Measurements from ENCODE around the gene HLA-F.

The HLA-F gene

DNA sequence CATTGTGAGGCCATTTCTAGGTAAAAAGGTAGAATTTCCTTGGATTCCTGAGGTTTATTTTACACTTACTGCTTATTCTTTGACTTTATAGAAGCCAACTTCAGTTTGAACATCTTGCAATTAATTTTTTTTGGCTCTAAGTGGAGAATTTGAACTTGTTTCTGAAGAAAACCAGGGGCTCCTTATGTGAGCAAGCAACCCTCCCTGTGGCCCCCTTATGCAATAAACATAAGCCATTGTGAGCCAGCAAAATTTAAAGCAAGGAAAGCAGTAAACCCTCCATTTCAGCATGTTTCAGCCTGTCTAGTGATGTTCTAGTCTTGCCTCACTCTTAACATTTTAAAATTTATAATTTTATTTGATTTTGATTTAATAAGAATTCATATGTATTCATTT, 5.6 kb downstream of the HLA-F start:
- no peaks in the 10 kb centered on the region for H4K20me1 ChIP-seq (ENCODE audit: insufficient read depth)
- no peak overlapping the region for H3K4me2 ChIP-seq
- H3K4me1 ChIP-seq (ENCODE audit: low read depth, poor library complexity, severe bottlenecking) = no peaks in the 10 kb centered on the region
- no peak overlapping the region for H2AFZ ChIP-seq (ENCODE audit: low read depth)
- H3K9ac ChIP-seq = no peak overlapping the region
- no peaks in the 10 kb centered on the region for H3K36me3 ChIP-seq (ENCODE audit: insufficient read depth)
- TF ChIP-seq, protein P1, sequence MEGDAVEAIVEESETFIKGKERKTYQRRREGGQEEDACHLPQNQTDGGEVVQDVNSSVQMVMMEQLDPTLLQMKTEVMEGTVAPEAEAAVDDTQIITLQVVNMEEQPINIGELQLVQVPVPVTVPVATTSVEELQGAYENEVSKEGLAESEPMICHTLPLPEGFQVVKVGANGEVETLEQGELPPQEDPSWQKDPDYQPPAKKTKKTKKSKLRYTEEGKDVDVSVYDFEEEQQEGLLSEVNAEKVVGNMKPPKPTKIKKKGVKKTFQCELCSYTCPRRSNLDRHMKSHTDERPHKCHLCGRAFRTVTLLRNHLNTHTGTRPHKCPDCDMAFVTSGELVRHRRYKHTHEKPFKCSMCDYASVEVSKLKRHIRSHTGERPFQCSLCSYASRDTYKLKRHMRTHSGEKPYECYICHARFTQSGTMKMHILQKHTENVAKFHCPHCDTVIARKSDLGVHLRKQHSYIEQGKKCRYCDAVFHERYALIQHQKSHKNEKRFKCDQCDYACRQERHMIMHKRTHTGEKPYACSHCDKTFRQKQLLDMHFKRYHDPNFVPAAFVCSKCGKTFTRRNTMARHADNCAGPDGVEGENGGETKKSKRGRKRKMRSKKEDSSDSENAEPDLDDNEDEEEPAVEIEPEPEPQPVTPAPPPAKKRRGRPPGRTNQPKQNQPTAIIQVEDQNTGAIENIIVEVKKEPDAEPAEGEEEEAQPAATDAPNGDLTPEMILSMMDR (conservative IDR thresholded peaks at IDR 0.05; ENCODE audit: low read depth, low read length) = no peak
- H3K4me3 ChIP-seq (IDR thresholded peaks at IDR 0.05; ENCODE audit: insufficient read depth, low read depth, low read length) = no peak overlapping the region
- no peaks in the 10 kb centered on the region for H3K79me2 ChIP-seq (ENCODE audit: insufficient read depth, low read depth)
- H3K27me3 ChIP-seq (ENCODE audit: insufficient read depth, low read depth) = no peaks in the 10 kb centered on the region
- no peak overlapping the region for H3K27ac ChIP-seq

DNA sequence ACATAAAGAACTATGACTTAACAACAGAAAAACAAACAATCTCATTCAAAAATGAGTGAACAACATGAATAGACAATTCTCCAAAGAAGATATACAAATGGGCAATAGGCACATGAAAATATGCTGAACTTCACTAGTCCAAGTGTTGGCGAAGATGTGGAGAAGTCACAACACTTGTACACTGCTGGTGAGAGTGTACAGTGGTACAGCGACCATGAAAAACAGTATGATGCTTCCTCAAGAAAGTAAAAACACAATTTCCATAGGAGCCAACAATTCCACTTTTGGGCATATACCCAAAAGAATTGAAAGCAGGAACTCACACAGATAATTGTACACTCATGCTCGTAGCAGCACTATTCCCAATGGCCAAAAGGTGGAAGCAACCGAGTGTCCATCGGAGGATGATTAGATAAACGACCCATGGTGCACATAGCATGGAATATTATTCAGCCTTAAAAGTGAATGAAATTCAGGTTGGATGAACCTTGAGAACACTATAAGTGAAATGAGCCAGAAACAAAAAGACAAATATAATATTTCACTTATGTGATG, 6.6 kb downstream of the HLA-F start:
- Histone ChIP-seq H3K36me3 (ENCODE audit: insufficient read depth) (no peaks in the 10 kb centered on the region), H2AFZ (ENCODE audit: low read depth) (no peak overlapping the region), H3K27me3 (ENCODE audit: insufficient read depth, low read depth) (no peaks in the 10 kb centered on the region), H3K4me3 (IDR thresholded peaks at IDR 0.05; ENCODE audit: insufficient read depth, low read depth, low read length) (no peak overlapping the region), H4K20me1 (ENCODE audit: insufficient read depth) (no peaks in the 10 kb centered on the region), H3K9ac (no peak overlapping the region), H3K79me2 (ENCODE audit: insufficient read depth, low read depth) (no peaks in the 10 kb centered on the region), H3K4me2 (no peak overlapping the region), H3K4me1 (ENCODE audit: low read depth, poor library complexity, severe bottlenecking) (no peaks in the 10 kb centered on the region), H3K27ac (no peak overlapping the region)
- TF ChIP-seq, protein P1 (conservative IDR thresholded peaks at IDR 0.05; ENCODE audit: low read depth, low read length) = no peak

DNA sequence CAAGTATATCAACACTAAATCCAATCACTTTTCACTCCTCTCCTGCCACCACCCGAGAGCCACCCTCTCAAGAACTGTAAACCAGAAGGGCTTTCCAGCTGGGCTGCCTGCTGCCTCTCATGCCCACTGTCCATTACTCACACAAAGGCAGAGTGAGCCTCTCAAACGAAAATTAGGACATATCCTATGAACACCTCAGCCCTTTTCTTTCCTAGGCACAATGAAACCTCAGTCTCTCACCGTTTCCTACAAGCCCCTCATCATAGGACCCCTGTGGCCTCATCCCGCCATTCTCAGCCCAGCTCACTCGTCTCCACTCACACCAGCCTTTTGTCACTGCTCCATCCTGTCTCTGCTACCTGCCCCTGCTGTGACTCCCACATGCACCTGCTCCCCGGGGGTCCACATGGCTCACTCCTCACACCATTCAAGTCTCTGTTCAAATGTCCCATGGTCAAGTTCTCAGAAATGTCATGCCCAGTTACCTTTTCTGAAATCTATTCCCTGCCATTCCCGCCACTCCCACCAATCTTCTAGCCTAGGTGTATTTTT, 7.4 kb downstream of the HLA-F start:
- Histone ChIP-seq H3K36me3 (ENCODE audit: insufficient read depth) (no peaks in the 10 kb centered on the region), H3K4me3 (IDR thresholded peaks at IDR 0.05; ENCODE audit: insufficient read depth, low read depth, low read length) (no peak overlapping the region), H3K9ac (no peak overlapping the region), H3K27me3 (ENCODE audit: insufficient read depth, low read depth) (no peaks in the 10 kb centered on the region), H3K27ac (no peak overlapping the region), H3K4me1 (ENCODE audit: low read depth, poor library complexity, severe bottlenecking) (no peaks in the 10 kb centered on the region), H3K79me2 (ENCODE audit: insufficient read depth, low read depth) (no peaks in the 10 kb centered on the region), H2AFZ (ENCODE audit: low read depth) (no peak overlapping the region), H4K20me1 (ENCODE audit: insufficient read depth) (no peaks in the 10 kb centered on the region), H3K4me2 (no peak overlapping the region)
- TF ChIP-seq, protein P1 (conservative IDR thresholded peaks at IDR 0.05; ENCODE audit: low read depth, low read length) = no peak

DNA sequence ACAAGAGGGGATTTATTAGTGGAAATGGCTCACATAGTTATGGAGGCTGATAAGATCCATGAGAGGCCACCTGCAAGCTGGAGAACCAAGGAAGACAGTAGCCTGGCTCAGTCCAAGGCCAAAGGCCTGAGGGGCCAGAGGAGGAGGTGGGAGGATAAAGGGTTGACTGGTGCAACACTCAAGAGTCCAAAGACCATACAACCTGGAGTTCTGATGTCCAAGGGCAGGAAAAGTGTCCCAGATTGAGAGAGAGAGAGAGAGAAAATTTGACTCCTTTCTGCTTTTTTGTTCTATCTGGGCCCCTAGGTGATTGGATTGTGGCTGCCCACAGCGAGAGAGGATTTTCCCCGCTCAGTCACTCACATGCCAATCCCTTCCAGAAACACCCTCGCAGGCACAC, 8.0 kb downstream of the HLA-F start:
- no peak overlapping the region for H3K27ac ChIP-seq
- no peak overlapping the region for H3K4me3 ChIP-seq (IDR thresholded peaks at IDR 0.05; ENCODE audit: insufficient read depth, low read depth, low read length)
- no peak overlapping the region for H3K4me2 ChIP-seq
- H3K27me3 ChIP-seq (ENCODE audit: insufficient read depth, low read depth) = no peaks in the 10 kb centered on the region
- TF ChIP-seq, protein P1 (conservative IDR thresholded peaks at IDR 0.05; ENCODE audit: low read depth, low read length) = no peak
- no peaks in the 10 kb centered on the region for H3K79me2 ChIP-seq (ENCODE audit: insufficient read depth, low read depth)
- no peaks in the 10 kb centered on the region for H4K20me1 ChIP-seq (ENCODE audit: insufficient read depth)
- H3K4me1 ChIP-seq (ENCODE audit: low read depth, poor library complexity, severe bottlenecking) = no peaks in the 10 kb centered on the region
- no peak overlapping the region for H2AFZ ChIP-seq (ENCODE audit: low read depth)
- H3K36me3 ChIP-seq (ENCODE audit: insufficient read depth) = no peaks in the 10 kb centered on the region
- no peak overlapping the region for H3K9ac ChIP-seq

Measured in KMS-11 (cell line).